Endothelial cell of umbilical vein (primary cell): ENCODE data around the gene SPATA31E1. TPM values are rescaled to one million over a fixed set of nuclear protein-coding genes. Genes with fewer than 3 reads are reported as not detected.

Experiments
- BruUV-seq: library from RNA; stranded (reverse); fragments of 400-500 nt; replicated peaks from 2 replicates; lab custom pipeline; 2021; lab: Mats Ljungman, UMichigan
- CTCF ChIA-PET: fragments of 300-600, 350-600 bp; sonication (Branson Sonifier 250); formaldehyde crosslinking; loops from one replicate; lab custom pipeline; 2021; ENCODE audit warnings: antibody characterized with exemption, inconsistent platforms; lab: Charles Lee
- POLR2A ChIA-PET: fragments of 300-600, 350-600 bp; sonication (Branson Sonifier 250); formaldehyde crosslinking; loops from one replicate; lab custom pipeline; 2021; ENCODE audit warnings: antibody characterized with exemption, inconsistent platforms; lab: Charles Lee
- DNase-seq: peaks from one replicate; pipeline ENCODE4 v3.0.0-alpha.2; 2011; ENCODE audit warnings: low read depth, low spot score
- FAIRE-seq: peaks from 2 replicates; lab custom pipeline; 2011; peaks lifted over from hg19 to GRCh38; lab: Jason Lieb, UNC
- H2AFZ ChIP-seq: 2 replicates; pipeline ENCODE4 v1.6.0; 2012; ENCODE audit warnings: low read depth, low read length, control low read depth, inconsistent platforms
- H3K27ac ChIP-seq: 2 replicates; pipeline ENCODE4 v1.5.1; 2011; ENCODE audit warnings: low read depth, mild to moderate bottlenecking, control low read depth, low read length, moderate library complexity; ENCODE audit not compliant: insufficient read depth
- H3K27me3 ChIP-seq, 2 experiments: 2 replicates each; pipeline versions ENCODE4 v1.6.0 to v1.6.1; 2011; ENCODE audit warnings: low read length in 2 of 2, mixed read lengths in 1 of 2; ENCODE audit not compliant: control insufficient read depth in 2 of 2, insufficient read depth in 2 of 2
- H3K36me3 ChIP-seq, 2 experiments: 2 replicates in 1 of 2; 3 replicates in 1 of 2; pipeline ENCODE4 v1.5.1; 2011; ENCODE audit warnings: low read length in 2 of 2, mild to moderate bottlenecking in 1 of 2, moderate library complexity in 1 of 2; ENCODE audit not compliant: control insufficient read depth in 2 of 2, insufficient read depth in 2 of 2; ENCODE audit errors: extremely low read depth in 1 of 2
- H3K4me1 ChIP-seq: 3 replicates; pipeline ENCODE4 v1.5.1; 2011; ENCODE audit warnings: mild to moderate bottlenecking, low read length; ENCODE audit not compliant: control insufficient read depth, insufficient read depth; ENCODE audit errors: extremely low read depth
- H3K4me2 ChIP-seq: 2 replicates; pipeline ENCODE4 v1.6.1; 2011; ENCODE audit warnings: low read length, control low read depth, mixed read lengths; ENCODE audit not compliant: insufficient read depth
- H3K4me3 ChIP-seq, 3 experiments: fragments of 200-600 bp in 1 of 3; sonication (generic), shearing (Covaris generic) in 1 of 3; replicated peaks in 1 of 3; 2 replicates each; pipeline ENCODE4 v1.5.1; 2011 to 2016; ENCODE audit warnings: control low read depth in 3 of 3, low read length in 3 of 3, mild to moderate bottlenecking in 2 of 3, inconsistent platforms in 1 of 3, low read depth in 1 of 3, moderate library complexity in 1 of 3; ENCODE audit not compliant: insufficient read depth in 1 of 3
- H3K79me2 ChIP-seq: 2 replicates; pipeline ENCODE4 v1.6.0; 2012; ENCODE audit warnings: low read length, inconsistent platforms; ENCODE audit not compliant: control insufficient read depth, insufficient read depth
- H3K9ac ChIP-seq: replicated peaks from 2 replicates; pipeline ENCODE3; 2011; ENCODE audit warnings: low read length, control low read depth; ENCODE audit not compliant: insufficient read depth; ENCODE audit errors: extremely low read depth
- H3K9me1 ChIP-seq: replicated peaks from 3 replicates; pipeline ENCODE4 v1.6.0; 2011; ENCODE audit warnings: mild to moderate bottlenecking, low read length; ENCODE audit not compliant: control insufficient read depth, insufficient read depth; ENCODE audit errors: extremely low read depth
- H3K9me3 ChIP-seq: replicated peaks from 2 replicates; pipeline ENCODE4 v1.5.1; 2012; ENCODE audit warnings: low read length, inconsistent platforms; ENCODE audit not compliant: control insufficient read depth, insufficient read depth
- H4K20me1 ChIP-seq: replicated peaks from 2 replicates; pipeline ENCODE3; 2011; ENCODE audit warnings: mild to moderate bottlenecking, low read length; ENCODE audit not compliant: control insufficient read depth, insufficient read depth; ENCODE audit errors: extremely low read depth
- CTCF ChIP-seq, 2 donors: IDR thresholded peaks; 1 replicate in 1 of 2; 2 replicates in 1 of 2; pipeline ENCODE4 v1.5.1; 2011; ENCODE audit warnings: low read length in 2 of 2, mild to moderate bottlenecking in 2 of 2, moderate library complexity in 2 of 2, control low read depth in 1 of 2, inconsistent platforms in 1 of 2, low read depth in 1 of 2; ENCODE audit not compliant: insufficient read depth in 1 of 2; ENCODE audit errors: extremely low read depth in 1 of 2
- EZH2 ChIP-seq: IDR thresholded peaks from 2 replicates; pipeline ENCODE4 v1.6.1; 2012; ENCODE audit warnings: borderline replicate concordance, low read depth, mild to moderate bottlenecking, moderate library complexity, low read length, inconsistent platforms; ENCODE audit not compliant: severe bottlenecking
- FOS ChIP-seq: IDR thresholded peaks from 2 replicates; pipeline ENCODE4 v1.6.1; 2011; ENCODE audit warnings: mild to moderate bottlenecking, low read length, moderate library complexity, borderline replicate concordance; ENCODE audit not compliant: insufficient read depth
- GATA2 ChIP-seq: IDR thresholded peaks from 2 replicates; pipeline ENCODE4 v1.7.0; 2011; ENCODE audit warnings: low read depth, mild to moderate bottlenecking, moderate library complexity, mixed read lengths, low read length; ENCODE audit not compliant: insufficient read length, insufficient read depth
- JUN ChIP-seq: IDR thresholded peaks from 2 replicates; pipeline ENCODE4 v1.6.1; 2011; ENCODE audit warnings: borderline replicate concordance, low read depth; ENCODE audit not compliant: insufficient read length, insufficient read depth
- MAX ChIP-seq: IDR thresholded peaks from 2 replicates; pipeline ENCODE4 v1.6.1; 2011; ENCODE audit not compliant: insufficient read depth, insufficient read length
- MYC ChIP-seq: IDR thresholded peaks from one replicate; pipeline ENCODE4 v1.6.1; 2011; ENCODE audit warnings: mild to moderate bottlenecking, low read depth, low read length
- POLR2A ChIP-seq: IDR thresholded peaks from 2 replicates; pipeline ENCODE4 v1.6.1; 2012; ENCODE audit warnings: low read depth, mild to moderate bottlenecking, control low read depth, low read length
- POLR2AphosphoS5 ChIP-seq: IDR thresholded peaks from 2 replicates; pipeline ENCODE4 v1.6.1; 2012; ENCODE audit warnings: low read depth, mild to moderate bottlenecking, control low read depth, low read length, moderate library complexity; ENCODE audit not compliant: insufficient read depth
- dilution Hi-C: fragments of 300-500 bp; cut with MboI; formaldehyde crosslinking; loops from one replicate; pipeline ENCODE4 v1.15.0; 2019; ENCODE audit warnings: low sequenced_read_pairs; ENCODE audit not compliant: extremely low pct_ligation_motif_present
- intact Hi-C: fragments of 100-400 bp; cut with micrococcal nuclease; formaldehyde crosslinking; loops from one replicate; pipeline ENCODE4 v1.10.0; 2022
- polyA plus RNA-seq, 4 experiments: library from polyadenylated mRNA; depleted of rRNA in 3 of 4; stranded (reverse) in 3 of 4; unstranded in 1 of 4; fragments of >200 nt; gene quantifications; 2 replicates each; pipeline versions ENCODE4 v1.2.1 to v1.2.3, GENCODE V29; 2011 to 2012; ENCODE audit warnings: missing spikeins in 1 of 4
- total RNA-seq: library from RNA; stranded (reverse); gene quantifications from 2 replicates; pipeline ENCODE4 v1.2.3, GENCODE V29; 2021

SPATA31E1 gene
- total and polyA plus RNA-seq, 2 donors (not counting 3 experiments of a cell fraction or from before 2014, with no cell fraction given) = not detected

- no peaks in the 10 kb centered on the region for H3K9me3 ChIP-seq
- FAIRE-seq = no peak
- intact Hi-C loops = no loop called here
Measured at GRCh38 chr9:87868635-87869034, 14.0 kb upstream of the SPATA31E1 start.

GRCh38 chr9:87869082-87869481 is 13.6 kb upstream of the SPATA31E1 start:
- H3K9ac ChIP-seq = no peak overlapping the region
- no peaks in the 10 kb centered on the region for H3K4me1 ChIP-seq
- H3K9me3 ChIP-seq = no peaks in the 10 kb centered on the region
- no peaks in the 10 kb centered on the region for H3K79me2 ChIP-seq
- H3K27me3 ChIP-seq = no peaks in the 10 kb centered on the region
- dilution Hi-C loops (no loop called here), intact Hi-C loops (no loop called here)
- no peak overlapping the region for H3K4me3 ChIP-seq
- H3K27ac ChIP-seq = no peak overlapping the region
- no peak overlapping the region for H2AFZ ChIP-seq
- no peak for DNase-seq
- POLR2A ChIA-PET = no interaction called here
- CTCF ChIA-PET = interaction anchor here (1.1 kb wide), 1 partner anchor 10 kb away, joined by 3 read pairs; no protein-coding TSS in a partner anchor
- no TSS peak for BruUV-seq
- TF ChIP-seq FOS (no peak), POLR2A (no peak), MAX (no peak), MYC (no peak), JUN (no peak), CTCF (IDR thresholded peaks at IDR 0.05; ENCODE audit: extremely low read depth in 1 of 2, insufficient read depth in 1 of 2, low read depth in 1 of 2, low read length in 2 of 2) (no peak), EZH2 (no peak), GATA2 (no peak), POLR2AphosphoS5 (no peak)
- no peaks in the 10 kb centered on the region for H3K9me1 ChIP-seq
- H4K20me1 ChIP-seq = no peaks in the 10 kb centered on the region
- FAIRE-seq = no peak
- no peak overlapping the region for H3K4me2 ChIP-seq
- no peaks in the 10 kb centered on the region for H3K36me3 ChIP-seq

More at GRCh38 chr9:87868635-87869034, 14.0 kb upstream of the SPATA31E1 start:
- Histone ChIP-seq H2AFZ (no peak overlapping the region), H3K27me3 (no peaks in the 10 kb centered on the region), H3K27ac (no peak overlapping the region), H3K4me1 (no peaks in the 10 kb centered on the region), H3K79me2 (no peaks in the 10 kb centered on the region), H3K4me2 (no peak overlapping the region), H3K9me1 (no peaks in the 10 kb centered on the region), H4K20me1 (no peaks in the 10 kb centered on the region), H3K4me3 (no peak overlapping the region), H3K9ac (no peak overlapping the region), H3K36me3 (no peaks in the 10 kb centered on the region)
- TF ChIP-seq POLR2A (no peak), CTCF (IDR thresholded peaks at IDR 0.05; ENCODE audit: extremely low read depth in 1 of 2, insufficient read depth in 1 of 2, low read depth in 1 of 2, low read length in 2 of 2) (no peak)
- BruUV-seq = no TSS peak
- no peak for DNase-seq
- CTCF ChIA-PET = interaction anchor here (1.1 kb wide), 1 partner anchor 10 kb away, joined by 3 read pairs; no protein-coding TSS in a partner anchor
- POLR2A ChIA-PET = no interaction called here
- dilution Hi-C loops = no loop called here
